SJSA1 (cell line): ENCODE measurements around the gene SLC43A2. TPM values are rescaled to one million over a fixed set of nuclear protein-coding genes. Genes with fewer than 3 reads are reported as not detected.

Source experiments
- DNase-seq, 2 experiments: peaks; one replicate each; pipeline ENCODE4 v3.0.0-alpha.2; 2015 to 2020; ENCODE audit warnings: low spot score in 2 of 2, low read depth in 1 of 2
- H3K27ac ChIP-seq: fragments of 250-450 bp; sonication (Bioruptor Pico); 2 replicates; pipeline ENCODE4 v1.5.1; 2020; ENCODE audit warnings: mild to moderate bottlenecking, moderate library complexity
- H3K27me3 ChIP-seq: fragments of 250-450 bp; sonication (Bioruptor Pico); replicated peaks from 2 replicates; pipeline ENCODE4 v1.5.1; 2020; ENCODE audit warnings: mild to moderate bottlenecking, moderate library complexity
- H3K36me3 ChIP-seq: fragments of 250-450 bp; sonication (Bioruptor Pico); 2 replicates; pipeline ENCODE4 v1.5.1; 2020; ENCODE audit warnings: mild to moderate bottlenecking
- H3K4me1 ChIP-seq: fragments of 250-450 bp; sonication (Bioruptor Pico); replicated peaks from 2 replicates; pipeline ENCODE4 v1.6.1; 2021; ENCODE audit warnings: mild to moderate bottlenecking
- H3K4me3 ChIP-seq: fragments of 250-450 bp; sonication (Bioruptor Pico); 2 replicates; pipeline ENCODE4 v1.5.1; 2020; ENCODE audit warnings: mild to moderate bottlenecking
- H3K9me3 ChIP-seq: fragments of 250-450 bp; sonication (Bioruptor Pico); replicated peaks from 2 replicates; pipeline ENCODE4 v1.5.1; 2020; ENCODE audit warnings: mild to moderate bottlenecking
- total RNA-seq: library from RNA; depleted of rRNA; stranded (reverse); fragments of >200 nt; shearing (Covaris generic); gene quantifications from 2 replicates; pipeline ENCODE4 v1.2.3, GENCODE V29; 2014

Gene SLC43A2
- total RNA-seq, 1 experiment from 2014 or later, result 3.4 TPM

GRCh38 chr17:1553354-1554266 lies 75.0 kb downstream of the SLC43A2 start:
- H3K27me3 ChIP-seq, result no peaks in the 10 kb centered on the region
- no peak for DNase-seq
- H3K27ac ChIP-seq, result no peak overlapping the region
- H3K9me3 ChIP-seq, result no peaks in the 10 kb centered on the region
- peaks cover 47% of the 10 kb centered on the region for H3K36me3 ChIP-seq
- H3K4me3 ChIP-seq, result no peak overlapping the region
- no peaks in the 10 kb centered on the region for H3K4me1 ChIP-seq

GRCh38 chr17:1552932-1553331 lies 75.7 kb downstream of the SLC43A2 start:
- H3K4me3 ChIP-seq, result no peak overlapping the region

GRCh38 chr17:1551741-1552140 lies 76.9 kb downstream of the SLC43A2 start:
- H3K27me3 ChIP-seq, result no peaks in the 10 kb centered on the region
- no peak for DNase-seq
- H3K4me1 ChIP-seq, result no peaks in the 10 kb centered on the region
- no peak overlapping the region for H3K4me3 ChIP-seq
- no peaks in the 10 kb centered on the region for H3K9me3 ChIP-seq
- peaks cover 44% of the 10 kb centered on the region for H3K36me3 ChIP-seq
- no peak overlapping the region for H3K27ac ChIP-seq

More at GRCh38 chr17:1552932-1553331, 75.7 kb downstream of the SLC43A2 start:
- H3K9me3 ChIP-seq, result no peaks in the 10 kb centered on the region
- H3K4me1 ChIP-seq, result no peaks in the 10 kb centered on the region
- no peak for DNase-seq
- peaks cover 49% of the 10 kb centered on the region for H3K36me3 ChIP-seq
- no peaks in the 10 kb centered on the region for H3K27me3 ChIP-seq
- H3K27ac ChIP-seq, result no peak overlapping the region

- Histone ChIP-seq H3K9me3 (no peaks in the 10 kb centered on the region), H3K4me1 (no peaks in the 10 kb centered on the region), H3K27ac (no peak overlapping the region), H3K4me3 (no peak overlapping the region), H3K36me3 (peaks cover 45% of the 10 kb centered on the region), H3K27me3 (no peaks in the 10 kb centered on the region)
- DNase-seq, result no peak
Observed at GRCh38 chr17:1548032-1548431, 80.6 kb downstream of the SLC43A2 start.

- no peaks in the 10 kb centered on the region for H3K9me3 ChIP-seq
- H3K27ac ChIP-seq, result no peak overlapping the region
- H3K4me3 ChIP-seq, result no peak overlapping the region
- H3K27me3 ChIP-seq, result no peaks in the 10 kb centered on the region
- DNase-seq, result no peak
- H3K4me1 ChIP-seq, result no peaks in the 10 kb centered on the region
- peaks cover 44% of the 10 kb centered on the region for H3K36me3 ChIP-seq
Observed at GRCh38 chr17:1546292-1546922, 82.2 kb downstream of the SLC43A2 start.

- Histone ChIP-seq H3K36me3 (peaks cover 49% of the 10 kb centered on the region), H3K4me3 (no peak overlapping the region), H3K27ac (no peak overlapping the region), H3K9me3 (no peaks in the 10 kb centered on the region), H3K4me1 (no peaks in the 10 kb centered on the region), H3K27me3 (no peaks in the 10 kb centered on the region)
- DNase-seq, result no peak
Observed at GRCh38 chr17:1545618-1546017, 83.0 kb downstream of the SLC43A2 start.

GRCh38 chr17:1542316-1542715 lies 86.3 kb downstream of the SLC43A2 start:
- no peak for DNase-seq
- no peak overlapping the region for H3K4me3 ChIP-seq
- no peaks in the 10 kb centered on the region for H3K9me3 ChIP-seq
- no peaks in the 10 kb centered on the region for H3K27me3 ChIP-seq
- no peak overlapping the region for H3K27ac ChIP-seq
- H3K36me3 ChIP-seq, result peaks cover 57% of the 10 kb centered on the region
- H3K4me1 ChIP-seq, result no peaks in the 10 kb centered on the region

GRCh38 chr17:1541367-1541904 lies 87.2 kb downstream of the SLC43A2 start:
- no peak overlapping the region for H3K4me3 ChIP-seq
- peaks cover 60% of the 10 kb centered on the region for H3K36me3 ChIP-seq
- H3K27ac ChIP-seq, result no peak overlapping the region
- H3K4me1 ChIP-seq, result no peaks in the 10 kb centered on the region
- DNase-seq, result no peak
- no peaks in the 10 kb centered on the region for H3K27me3 ChIP-seq
- no peaks in the 10 kb centered on the region for H3K9me3 ChIP-seq

- Histone ChIP-seq H3K36me3 (peaks cover 62% of the 10 kb centered on the region), H3K27ac (no peak overlapping the region), H3K9me3 (no peaks in the 10 kb centered on the region), H3K27me3 (no peaks in the 10 kb centered on the region), H3K4me3 (no peak overlapping the region), H3K4me1 (no peaks in the 10 kb centered on the region)
- no peak for DNase-seq
Observed at GRCh38 chr17:1539811-1540210, 88.8 kb downstream of the SLC43A2 start.

GRCh38 chr17:1535737-1536136 lies 92.9 kb downstream of the SLC43A2 start:
- no peak for DNase-seq
- no peaks in the 10 kb centered on the region for H3K27me3 ChIP-seq
- H3K36me3 ChIP-seq, result peaks cover 67% of the 10 kb centered on the region
- no peak overlapping the region for H3K27ac ChIP-seq
- H3K9me3 ChIP-seq, result no peaks in the 10 kb centered on the region
- H3K4me1 ChIP-seq, result no peaks in the 10 kb centered on the region
- H3K4me3 ChIP-seq, result no peak overlapping the region

- no peaks in the 10 kb centered on the region for H3K27me3 ChIP-seq
- peaks cover 62% of the 10 kb centered on the region for H3K36me3 ChIP-seq
- H3K4me3 ChIP-seq, result no peak overlapping the region
- no peak overlapping the region for H3K27ac ChIP-seq
- no peaks in the 10 kb centered on the region for H3K4me1 ChIP-seq
- no peak for DNase-seq
- H3K9me3 ChIP-seq, result no peaks in the 10 kb centered on the region
Observed at GRCh38 chr17:1533661-1534325, 94.8 kb downstream of the SLC43A2 start.

GRCh38 chr17:1532836-1533602 lies 95.6 kb downstream of the SLC43A2 start:
- Histone ChIP-seq H3K4me1 (no peaks in the 10 kb centered on the region), H3K4me3 (no peak overlapping the region), H3K9me3 (no peaks in the 10 kb centered on the region), H3K36me3 (peaks cover 55% of the 10 kb centered on the region), H3K27ac (no peak overlapping the region), H3K27me3 (no peaks in the 10 kb centered on the region)
- DNase-seq, result no peak

GRCh38 chr17:1529863-1530262 lies 98.8 kb downstream of the SLC43A2 start:
- Histone ChIP-seq H3K36me3 (peaks cover 55% of the 10 kb centered on the region), H3K4me1 (no peaks in the 10 kb centered on the region), H3K4me3 (no peak overlapping the region), H3K9me3 (no peaks in the 10 kb centered on the region), H3K27ac (no peak overlapping the region), H3K27me3 (no peaks in the 10 kb centered on the region)
- DNase-seq, result no peak
